Measurements from ENCODE around the gene ACTN1.

The ACTN1 gene

DNA sequence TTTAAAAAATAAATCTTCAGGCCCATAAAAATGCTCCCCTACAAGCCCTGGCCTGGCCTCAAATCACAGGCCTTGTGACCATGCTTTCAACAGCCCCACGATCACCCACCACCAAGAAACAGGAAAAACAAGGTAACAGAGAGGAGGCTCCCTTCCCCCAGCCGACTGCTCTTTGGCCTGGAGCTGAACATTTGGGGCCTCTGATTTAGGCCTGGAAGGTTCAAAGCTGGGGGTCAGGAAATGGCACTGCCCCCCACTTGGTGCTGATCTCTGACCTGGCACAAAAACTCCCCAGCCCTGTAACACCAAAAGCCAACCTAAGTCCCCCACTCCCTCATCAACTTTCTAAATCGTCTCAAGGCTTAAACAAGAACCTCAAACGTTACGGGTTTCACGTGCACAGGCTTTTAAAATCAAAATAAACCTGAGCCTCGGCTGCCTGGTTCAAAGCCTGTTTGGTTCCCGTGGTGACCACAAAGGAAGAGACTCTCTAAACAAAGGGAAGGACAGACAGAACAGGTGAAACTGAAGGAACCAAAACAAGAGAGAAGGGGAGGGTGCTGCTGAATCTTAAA, 9.0 kb downstream of the ACTN1 start:
- in situ Hi-C loops (cut with MboI; ENCODE audit: low sequenced_read_pairs) = no loop called here

DNA sequence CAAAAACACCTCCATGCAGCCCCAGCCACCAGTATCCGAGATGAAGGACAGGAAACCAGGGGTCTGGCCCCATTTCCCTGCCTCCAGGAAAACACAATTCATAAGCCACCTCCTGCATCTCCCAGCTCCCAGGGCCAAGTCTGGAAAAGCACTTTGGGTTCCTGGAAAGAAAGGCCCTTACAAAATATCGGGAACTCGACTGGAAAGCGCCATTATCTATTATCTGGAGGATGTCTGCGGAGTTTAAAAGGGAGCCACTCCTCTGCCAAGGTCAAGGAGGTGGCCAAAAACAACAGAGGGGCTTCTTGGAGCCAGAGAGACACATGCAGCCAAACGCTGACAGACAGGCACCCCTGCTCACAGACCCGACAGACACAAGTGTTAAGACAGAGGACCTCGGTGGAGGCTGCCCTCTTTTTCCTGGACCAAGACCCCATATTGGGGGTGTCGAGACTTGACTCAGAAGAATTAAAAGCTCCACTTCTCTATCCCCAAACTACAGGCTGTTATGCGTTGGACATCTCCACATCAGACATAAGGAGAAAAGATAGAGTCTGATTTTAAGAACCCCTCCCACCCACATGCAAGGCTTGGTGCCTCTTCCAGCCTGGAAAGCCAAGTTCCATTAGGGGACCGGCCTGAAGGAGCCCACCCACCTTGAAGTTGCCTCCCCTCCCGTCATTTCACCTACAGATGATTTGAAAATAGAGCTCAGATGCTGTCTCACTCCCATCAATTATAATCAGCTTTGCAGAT, 9.6 kb downstream of the ACTN1 start:
- in situ Hi-C loops (cut with MboI; ENCODE audit: low sequenced_read_pairs) = no loop called here

GRCh38 chr14:68968721-68969120, 10.4 kb downstream of the ACTN1 start:
- in situ Hi-C loops (cut with MboI; ENCODE audit: low sequenced_read_pairs) = no loop called here

DNA sequence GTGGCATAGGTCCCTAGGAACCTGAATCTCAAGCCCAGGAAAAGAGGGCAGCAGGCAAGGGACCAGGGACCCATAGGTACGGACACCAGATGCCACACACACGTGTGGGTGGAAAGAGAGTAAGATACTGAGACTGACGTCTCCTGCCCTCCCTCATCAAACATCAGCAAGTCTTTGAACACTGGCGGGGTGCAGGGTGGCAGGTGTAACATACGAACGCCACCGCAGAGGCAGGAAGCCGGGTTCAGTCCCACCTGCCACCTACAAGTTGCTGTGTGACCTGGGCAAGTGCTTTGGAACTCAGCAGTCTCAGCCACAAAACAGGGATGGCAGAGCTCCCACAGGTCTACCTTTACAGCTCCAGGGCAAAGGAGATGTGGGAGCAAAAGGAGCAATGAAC, 11.1 kb downstream of the ACTN1 start:
- in situ Hi-C loops (cut with MboI; ENCODE audit: low sequenced_read_pairs) = no loop called here

DNA sequence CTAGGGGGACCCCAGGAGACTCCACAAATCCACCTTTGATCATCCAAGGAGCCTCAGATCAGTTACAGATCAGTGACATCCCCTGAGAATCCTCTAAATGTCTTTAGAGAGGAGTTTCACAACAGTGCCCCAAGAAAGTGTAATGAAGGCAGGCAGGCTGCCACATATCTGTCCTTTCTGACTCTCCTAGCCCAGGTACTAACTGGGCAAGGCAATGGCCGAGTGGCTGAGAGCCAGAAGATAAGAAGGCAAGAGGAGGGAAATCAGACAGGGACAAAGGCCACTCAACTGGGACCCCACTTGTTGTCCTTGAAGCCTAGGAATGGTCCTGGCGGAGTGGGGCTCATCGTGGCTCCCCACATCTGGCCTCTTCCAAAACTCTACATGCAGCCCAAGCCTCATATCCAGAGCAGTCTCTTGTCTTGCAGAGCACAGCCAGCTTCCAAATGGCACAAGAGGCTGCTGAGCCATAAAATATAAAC, 11.6 kb downstream of the ACTN1 start:
- in situ Hi-C loops (cut with MboI; ENCODE audit: low sequenced_read_pairs) = no loop called here

- in situ Hi-C loops (cut with MboI; ENCODE audit: low sequenced_read_pairs) = no loop called here
Observed at GRCh38 chr14:68966872-68967301, 12.2 kb downstream of the ACTN1 start.

- in situ Hi-C loops (cut with MboI; ENCODE audit: low sequenced_read_pairs) = no loop called here
Observed at GRCh38 chr14:68965261-68965761, 13.8 kb downstream of the ACTN1 start.

DNA sequence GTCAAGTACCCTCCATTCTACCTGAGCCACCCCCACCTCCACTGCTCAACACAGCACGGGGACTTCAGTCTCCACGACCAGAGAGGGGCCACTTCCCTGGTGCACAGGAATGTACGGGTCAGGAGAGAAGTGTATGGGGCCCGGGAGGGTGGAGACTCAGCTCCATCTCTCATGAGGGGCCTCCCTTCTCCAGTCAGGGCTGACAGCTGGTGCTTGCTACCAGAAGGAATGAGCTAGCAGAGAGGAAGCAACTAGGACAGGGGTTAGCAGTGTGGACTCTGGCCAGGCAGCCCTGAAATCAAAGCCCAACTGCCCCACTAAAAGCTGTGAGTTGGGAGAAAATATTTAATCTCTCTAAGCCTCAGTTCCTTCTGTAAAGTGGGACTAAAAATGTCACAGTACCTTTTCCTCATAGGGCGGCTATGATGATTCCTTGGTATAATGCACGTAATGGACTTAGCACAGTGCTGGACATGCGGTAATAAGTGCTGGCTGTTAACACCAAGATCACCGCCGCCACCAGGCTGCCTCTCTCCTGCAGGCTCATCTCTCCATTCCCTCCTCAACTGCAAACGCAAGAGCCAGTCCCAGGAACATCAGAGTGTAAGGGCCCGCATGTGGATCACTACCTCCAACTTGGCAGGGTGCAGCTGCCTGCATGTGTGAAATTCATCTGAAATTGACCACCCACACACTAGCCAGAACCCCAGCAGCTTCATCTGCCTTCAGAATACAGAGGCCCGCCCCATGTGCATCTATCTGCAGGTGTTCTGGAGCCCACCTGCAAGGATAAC, 14.6 kb downstream of the ACTN1 start:
- in situ Hi-C loops (cut with MboI; ENCODE audit: low sequenced_read_pairs) = no loop called here

DNA sequence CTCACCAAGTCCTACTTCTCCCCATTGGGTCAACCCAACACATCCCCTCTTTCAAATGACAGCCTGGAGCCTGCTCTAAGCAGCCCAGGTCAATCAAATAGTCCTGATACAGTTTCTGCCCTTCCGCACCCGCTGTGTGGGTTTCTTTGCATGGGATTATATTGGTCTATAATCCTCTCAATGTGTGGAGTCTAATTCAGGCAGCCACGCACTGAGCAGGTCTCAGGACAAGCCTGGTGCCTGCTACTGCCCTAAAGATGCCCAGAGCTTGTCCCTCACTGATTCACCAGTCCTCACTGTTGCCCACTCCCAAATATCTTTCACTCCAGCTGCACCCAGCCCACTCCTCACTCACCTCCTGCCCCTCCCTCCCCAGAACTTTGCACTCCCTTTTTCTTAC, 16.4 kb downstream of the ACTN1 start:
- in situ Hi-C loops (cut with MboI; ENCODE audit: low sequenced_read_pairs) = no loop called here

GRCh38 chr14:68961781-68962584, 17.1 kb downstream of the ACTN1 start:
- in situ Hi-C loops (cut with MboI; ENCODE audit: low sequenced_read_pairs) = no loop called here

GRCh38 chr14:68961361-68961760, 17.7 kb downstream of the ACTN1 start:
- in situ Hi-C loops (cut with MboI; ENCODE audit: low sequenced_read_pairs) = no loop called here

- in situ Hi-C loops (cut with MboI; ENCODE audit: low sequenced_read_pairs) = no loop called here
Observed at GRCh38 chr14:68960123-68960522, 19.0 kb downstream of the ACTN1 start.

DNA sequence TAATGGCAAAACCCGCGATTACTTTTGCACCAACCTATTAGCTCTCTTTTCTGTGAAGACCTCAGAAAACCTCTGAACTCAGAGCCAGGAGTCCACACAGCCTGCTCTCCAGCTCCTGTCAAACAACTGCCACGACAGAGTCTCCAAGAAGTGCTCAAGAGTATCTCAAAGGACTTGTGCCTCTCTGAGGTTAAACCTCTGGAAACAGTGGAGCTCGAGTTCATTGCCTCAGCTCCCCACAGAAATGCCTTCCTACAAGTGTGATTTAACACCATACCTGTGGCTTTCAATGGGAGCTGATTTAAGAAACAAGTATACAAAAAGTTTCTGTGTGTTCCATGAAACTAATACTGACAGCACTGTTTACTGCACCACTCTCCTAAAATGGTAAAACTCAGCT, 20.1 kb downstream of the ACTN1 start:
- in situ Hi-C loops (cut with MboI; ENCODE audit: low sequenced_read_pairs) = no loop called here

DNA sequence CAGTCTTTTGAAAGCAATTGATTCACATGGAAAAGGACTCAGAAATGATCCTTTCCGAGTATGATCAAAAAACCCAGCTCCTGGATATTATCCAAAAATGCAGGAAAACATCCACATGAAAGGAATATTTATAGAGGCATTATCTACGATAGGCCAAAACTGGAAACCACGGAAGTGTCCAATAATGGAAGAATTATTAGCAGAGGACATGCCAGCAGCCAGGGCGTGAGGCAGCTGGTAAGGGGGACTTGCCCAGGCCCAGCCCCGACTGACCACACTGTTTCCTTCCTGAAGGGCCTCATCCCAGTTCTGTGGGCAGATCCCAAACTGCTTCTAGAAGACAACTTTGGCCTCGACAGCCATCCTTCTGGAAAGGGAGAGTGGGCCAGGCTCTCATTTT, 20.5 kb downstream of the ACTN1 start:
- in situ Hi-C loops (cut with MboI; ENCODE audit: low sequenced_read_pairs) = no loop called here

- in situ Hi-C loops (cut with MboI; ENCODE audit: low sequenced_read_pairs) = no loop called here
Observed at GRCh38 chr14:68957775-68958174, 21.3 kb downstream of the ACTN1 start.

DNA sequence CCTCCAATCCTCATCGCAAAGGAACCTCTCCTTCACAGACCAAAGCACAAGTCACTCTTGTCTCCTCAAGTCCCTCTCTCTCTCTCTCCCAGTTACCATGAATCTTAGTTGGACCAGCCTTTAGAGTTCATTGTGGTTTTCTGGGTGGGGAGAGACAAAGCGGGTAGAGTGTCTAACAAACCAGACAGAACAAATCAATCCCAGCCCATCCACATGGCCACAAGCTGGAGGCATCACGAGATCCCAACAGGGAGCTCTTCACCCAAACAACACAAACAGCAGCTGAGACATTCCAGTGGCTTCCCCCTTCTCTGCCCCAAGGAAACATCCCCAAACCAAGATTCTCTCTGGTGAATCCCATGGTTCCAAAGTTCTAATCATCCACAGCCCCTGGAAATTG, 22.4 kb downstream of the ACTN1 start:
- in situ Hi-C loops (cut with MboI; ENCODE audit: low sequenced_read_pairs) = no loop called here

DNA sequence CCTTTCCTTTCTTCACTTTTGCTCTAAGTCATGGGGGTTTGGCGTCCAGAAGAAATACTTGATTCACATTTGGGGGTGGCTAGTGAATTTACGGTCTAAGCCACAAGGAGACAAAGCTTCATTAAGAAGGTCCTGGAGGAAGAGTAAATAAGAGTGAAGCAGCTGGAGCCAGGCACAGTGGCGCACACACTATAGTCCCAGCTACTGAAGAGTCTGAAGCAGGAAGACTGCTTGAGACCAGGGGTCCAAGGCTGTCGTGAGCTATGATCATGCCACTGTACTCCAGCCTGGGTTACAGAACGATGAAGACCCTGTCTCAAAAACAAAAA, 23.3 kb downstream of the ACTN1 start:
- in situ Hi-C loops (cut with MboI; ENCODE audit: low sequenced_read_pairs) = no loop called here

DNA sequence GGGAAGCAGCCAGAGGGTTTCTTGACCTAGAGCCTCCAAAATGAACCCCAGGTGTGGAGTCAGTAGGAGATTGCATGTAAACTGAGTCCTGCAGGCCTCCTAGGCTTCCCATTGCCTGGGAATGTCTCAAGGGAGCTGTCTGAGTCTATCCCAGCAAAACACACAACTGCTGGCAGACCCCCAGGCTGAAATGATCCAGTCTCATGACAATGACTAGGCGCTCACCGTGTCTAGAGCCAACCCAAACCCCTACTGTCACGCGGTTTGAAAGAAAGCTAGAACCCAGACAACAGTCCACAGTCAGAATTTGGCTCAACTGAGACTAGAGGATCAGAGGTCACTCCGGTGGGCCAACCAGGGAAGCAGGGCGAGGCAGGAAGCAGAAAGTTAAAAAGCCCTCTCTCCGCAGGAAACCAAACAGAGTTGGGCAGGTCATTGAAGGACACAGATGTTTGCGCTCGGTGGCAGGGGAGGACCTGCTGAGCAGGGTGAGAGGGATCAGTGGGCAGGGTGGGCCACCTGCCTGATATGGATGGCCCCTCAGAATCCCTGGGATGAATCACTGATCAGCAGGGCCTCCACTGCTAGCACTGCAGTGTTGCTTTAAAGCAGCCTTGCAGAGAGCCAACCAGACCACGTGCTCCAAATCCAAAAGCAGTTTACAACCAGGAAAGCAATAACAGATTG, 23.8 kb downstream of the ACTN1 start:
- in situ Hi-C loops (cut with MboI; ENCODE audit: low sequenced_read_pairs) = no loop called here

DNA sequence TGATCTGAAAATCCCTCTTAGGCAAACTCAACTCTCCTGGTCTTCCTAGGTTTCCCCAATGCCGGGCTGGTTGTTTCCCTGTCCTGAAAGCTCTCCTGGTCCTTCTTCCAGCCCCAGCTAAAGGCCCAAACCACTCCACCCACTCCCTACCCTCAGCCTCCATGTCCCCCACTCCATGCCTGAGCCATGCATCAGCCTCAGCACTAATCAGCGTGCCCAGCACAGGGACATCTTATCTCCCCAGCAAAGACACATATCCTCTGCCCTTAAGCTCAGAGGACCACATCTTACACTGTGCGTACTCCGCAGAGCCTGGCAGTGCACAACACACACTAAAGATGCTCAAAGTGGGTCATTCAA, 25.9 kb downstream of the ACTN1 start:
- in situ Hi-C loops (cut with MboI; ENCODE audit: low sequenced_read_pairs) = no loop called here

- in situ Hi-C loops (cut with MboI; ENCODE audit: low sequenced_read_pairs) = no loop called here
Observed at GRCh38 chr14:68952531-68953195, 26.4 kb downstream of the ACTN1 start.

Measured in hTERT RPE-1 (cell line).